Transverse colon (tissue), 4 donors: ENCODE measurements around the gene TAAR8. TPM values are rescaled to one million over a fixed set of nuclear protein-coding genes. Genes with fewer than 3 reads are reported as not detected.
"Not testable (repeated sequence)": the region's sequence is repeated elsewhere in the genome, so short reads cannot be mapped to it uniquely, and the experiment has no call there.

Experiments used
- DNase-seq: peaks from one replicate; pipeline ENCODE4 v3.0.0-alpha.2; 2019
- H3K27ac ChIP-seq, 4 donors: fragments of 200-600 bp; sonication (generic); 2 replicates each; pipeline ENCODE4 v1.5.1; 2016 to 2018; ENCODE audit warnings: inconsistent platforms in 4 of 4
- H3K27me3 ChIP-seq: fragments of 200-600 bp; sonication (generic); 2 replicates; pipeline ENCODE4 v1.5.1; 2017; ENCODE audit warnings: inconsistent platforms
- H3K36me3 ChIP-seq, 4 donors: fragments of 200-600 bp; sonication (generic); 2 replicates each; pipeline ENCODE4 v1.5.1; 2017 to 2019; ENCODE audit warnings: inconsistent platforms in 4 of 4
- H3K4me1 ChIP-seq, 4 donors: fragments of 200-600 bp; sonication (generic); 2 replicates each; pipeline ENCODE4 v1.5.1; 2017 to 2020; ENCODE audit warnings: inconsistent platforms in 4 of 4
- H3K4me3 ChIP-seq, 4 donors: fragments of 200-600 bp; sonication (generic); 1 replicate in 1 of 4; 2 replicates in 3 of 4; pipeline versions ENCODE4 v1.5.1 to v1.6.1; 2017 to 2019; ENCODE audit warnings: inconsistent platforms in 4 of 4
- H3K9me3 ChIP-seq, 2 donors: fragments of 200-600 bp; sonication (generic); 2 replicates each; pipeline ENCODE4 v1.5.1; 2017 to 2019; ENCODE audit warnings: inconsistent platforms in 2 of 2
- EP300 ChIP-seq: sonication (generic); formaldehyde crosslinking; IDR thresholded peaks from one replicate; pipeline ENCODE4 v1.6.1; 2017; ENCODE audit warnings: antibody characterized with exemption, low read depth
- POLR2A ChIP-seq: fragments of 450-650 bp; IDR thresholded peaks from one replicate; pipeline ENCODE4 v1.6.1; 2016; ENCODE audit warnings: antibody characterized with exemption, mild to moderate bottlenecking, moderate library complexity
- POLR2AphosphoS5 ChIP-seq, 3 donors: sonication (generic); formaldehyde crosslinking; IDR thresholded peaks; one replicate each; pipeline ENCODE4 v1.6.1; 2016; ENCODE audit warnings: antibody characterized with exemption in 3 of 3
- WGBS, 2 donors: methylation state at CpG; one replicate each; pipeline ENCODE4 v1.1.5; 2018; ENCODE audit warnings: low coverage in 1 of 2; 5-methylcytosine and 5-hydroxymethylcytosine counted together
- in situ Hi-C, 4 donors: fragments of 200-750 bp; cut with MboI; loops; one replicate each; pipeline versions ENCODE4 v1.15.0 to v1.15.1; 2017; ENCODE audit warnings: low sequenced_read_pairs in 3 of 4, low pct_ligation_motif_present in 1 of 4, low pct_unique_long_range_greater_than_20kb in 1 of 4
- intact Hi-C: fragments of 100-400 bp; cut with DNase I; formaldehyde crosslinking; loops from one replicate; pipeline ENCODE4 v1.15.1; 2023; ENCODE audit warnings: low total_unique reads
- total RNA-seq, 4 donors: library from RNA; depleted of rRNA; stranded (reverse); fragments of >200 nt; gene quantifications; one replicate each; pipeline ENCODE4 v1.1.0, GENCODE V29; 2016
- TF ChIP-seq, protein P1 (sequence below), 5 experiments: fragments of 200-600 bp in 3 of 5; fragments of 450-650 bp in 2 of 5; sonication (generic) in 3 of 5; IDR thresholded peaks; 1 replicate in 2 of 5; 2 replicates in 3 of 5; pipeline ENCODE4 v1.5.1; 2016 to 2017; ENCODE audit warnings: antibody characterized with exemption in 5 of 5, inconsistent platforms in 3 of 5, mild to moderate bottlenecking in 2 of 5, moderate library complexity in 1 of 5

Gene TAAR8
- total RNA-seq, 4 donors from 2014 or later, result not detected

DNA sequence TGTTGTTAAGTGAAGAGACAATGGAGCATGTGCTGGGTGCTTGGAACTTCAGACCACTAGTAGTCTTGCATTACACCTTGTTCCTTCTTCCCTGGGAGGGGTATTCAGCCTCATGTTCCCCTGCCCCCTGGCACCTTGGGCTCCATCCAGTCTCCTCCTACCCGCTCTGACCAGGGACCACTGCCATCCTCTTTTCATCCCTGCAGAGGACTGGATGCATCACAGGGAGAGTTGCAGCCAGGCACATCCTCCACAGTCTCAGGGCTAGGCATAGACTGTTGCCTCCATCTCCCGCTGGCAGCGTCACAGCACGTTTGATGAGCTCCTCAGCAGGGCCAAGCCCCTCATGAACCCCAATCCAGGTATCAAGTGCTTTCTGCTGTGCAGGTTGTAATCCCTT lies 1.3 kb upstream of the TAAR8 start:
- WGBS, 2 donors, result 90% methylated on average over 4 of the region's 4 CpGs; no CpG with 5 or more reads in 1 of the 2 donors
- Histone ChIP-seq H3K9me3 (no peaks in the 10 kb centered on the region), H3K4me3 (no peak overlapping the region), H3K27me3 (no peaks in the 10 kb centered on the region), H3K36me3 (no peaks in the 10 kb centered on the region), H3K4me1 (no peaks in the 10 kb centered on the region), H3K27ac (no peak overlapping the region)
- in situ Hi-C loops, result no loop called here
- TF ChIP-seq POLR2AphosphoS5 (IDR thresholded peaks at IDR 0.05) (no peak), POLR2A (no peak), EP300 (no peak)
- TF ChIP-seq, protein P1, sequence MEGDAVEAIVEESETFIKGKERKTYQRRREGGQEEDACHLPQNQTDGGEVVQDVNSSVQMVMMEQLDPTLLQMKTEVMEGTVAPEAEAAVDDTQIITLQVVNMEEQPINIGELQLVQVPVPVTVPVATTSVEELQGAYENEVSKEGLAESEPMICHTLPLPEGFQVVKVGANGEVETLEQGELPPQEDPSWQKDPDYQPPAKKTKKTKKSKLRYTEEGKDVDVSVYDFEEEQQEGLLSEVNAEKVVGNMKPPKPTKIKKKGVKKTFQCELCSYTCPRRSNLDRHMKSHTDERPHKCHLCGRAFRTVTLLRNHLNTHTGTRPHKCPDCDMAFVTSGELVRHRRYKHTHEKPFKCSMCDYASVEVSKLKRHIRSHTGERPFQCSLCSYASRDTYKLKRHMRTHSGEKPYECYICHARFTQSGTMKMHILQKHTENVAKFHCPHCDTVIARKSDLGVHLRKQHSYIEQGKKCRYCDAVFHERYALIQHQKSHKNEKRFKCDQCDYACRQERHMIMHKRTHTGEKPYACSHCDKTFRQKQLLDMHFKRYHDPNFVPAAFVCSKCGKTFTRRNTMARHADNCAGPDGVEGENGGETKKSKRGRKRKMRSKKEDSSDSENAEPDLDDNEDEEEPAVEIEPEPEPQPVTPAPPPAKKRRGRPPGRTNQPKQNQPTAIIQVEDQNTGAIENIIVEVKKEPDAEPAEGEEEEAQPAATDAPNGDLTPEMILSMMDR (IDR thresholded peaks at IDR 0.05), result no peak
- intact Hi-C loops, result no loop called here
- no peak for DNase-seq

DNA sequence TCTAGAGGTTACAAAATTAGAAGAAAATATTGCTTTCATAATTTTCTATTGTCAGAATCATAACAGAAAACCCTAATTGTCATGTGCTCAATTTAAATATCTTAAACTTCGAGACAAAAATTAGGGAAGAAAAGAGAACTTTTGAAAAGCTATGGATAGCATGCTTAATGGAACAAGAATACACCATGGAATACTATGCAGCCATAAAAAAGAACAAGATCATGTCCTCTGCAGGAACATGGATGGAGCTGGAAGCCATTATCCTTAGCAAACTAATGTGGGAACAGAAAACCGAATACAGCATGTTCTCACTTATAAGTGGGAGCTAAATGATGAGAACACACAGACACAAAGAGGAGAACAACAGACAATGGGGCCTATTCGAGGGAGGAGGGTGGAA lies 7.6 kb downstream of the TAAR8 start:
- in situ Hi-C loops, H3K4me3 ChIP-seq: not testable (repeated sequence)

DNA sequence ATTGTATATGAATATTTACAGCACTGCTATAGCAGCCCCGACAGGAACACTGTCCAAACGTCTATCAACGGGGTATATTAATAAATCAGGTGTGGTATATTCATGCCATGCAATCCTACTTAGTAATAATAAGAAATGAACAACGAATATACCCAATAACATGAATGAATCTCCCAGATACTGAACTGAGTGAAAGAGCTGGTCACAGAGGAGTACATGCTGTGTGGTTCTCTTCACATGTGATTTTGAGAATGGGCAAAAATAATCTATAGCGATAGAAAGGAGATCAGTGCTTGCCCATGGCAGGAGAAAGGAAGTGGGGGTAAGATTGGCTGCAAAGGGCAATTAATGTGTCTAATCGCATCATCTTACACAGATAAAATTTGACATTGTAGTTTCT lies 13.9 kb downstream of the TAAR8 start:
- no peak for DNase-seq
- H3K4me1 ChIP-seq, result no peaks in the 10 kb centered on the region
- 71 to 79% methylated on average over 6 of the region's 6 CpGs for WGBS, 2 donors
- no peaks in the 10 kb centered on the region for H3K9me3 ChIP-seq
- no peak overlapping the region for H3K4me3 ChIP-seq
- TF ChIP-seq, protein P1 (IDR thresholded peaks at IDR 0.05), result no peak
- TF ChIP-seq EP300 (no peak), POLR2AphosphoS5 (IDR thresholded peaks at IDR 0.05) (no peak), POLR2A (no peak)
- H3K36me3 ChIP-seq, result no peaks in the 10 kb centered on the region
- H3K27me3 ChIP-seq, result peaks cover 12% of the 10 kb centered on the region
- in situ Hi-C loops, result no loop called here
- H3K27ac ChIP-seq, result no peak overlapping the region
- intact Hi-C loops, result no loop called here

More for the DNA sequence above, 7.6 kb downstream of the TAAR8 start:
- H3K36me3 ChIP-seq, H3K27me3 ChIP-seq, H3K4me1 ChIP-seq, intact Hi-C loops, H3K9me3 ChIP-seq, DNase-seq, H3K27ac ChIP-seq: not testable (repeated sequence)
- WGBS, 2 donors, result 47 to 63% methylated on average over 2 to 3 of the region's 3 CpGs

DNA sequence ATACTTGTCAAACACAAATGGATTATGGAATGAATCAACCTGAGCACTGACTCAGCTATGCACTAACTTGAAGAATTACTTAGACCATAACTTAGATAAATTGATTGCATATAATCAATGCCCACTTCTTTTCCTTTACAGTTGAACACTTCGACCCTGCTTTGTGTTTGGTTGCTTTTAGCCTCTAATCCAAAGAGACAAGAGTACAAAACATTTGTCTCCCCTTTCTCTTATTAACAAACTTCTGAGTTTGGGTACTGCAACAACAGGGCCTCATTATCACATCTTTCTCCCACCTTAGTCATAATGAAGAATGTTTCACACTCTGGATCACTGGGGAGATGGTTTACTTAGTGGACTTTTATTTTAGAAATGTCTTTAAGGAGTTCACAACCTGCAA lies 15.1 kb downstream of the TAAR8 start:
- H3K27me3 ChIP-seq, result peaks cover 8% of the 10 kb centered on the region
- WGBS, 2 donors, result 62 to 70% methylated on average over 1 of the region's 1 CpG
- DNase-seq, result no peak
- in situ Hi-C loops, result no loop called here
- H3K9me3 ChIP-seq, result no peaks in the 10 kb centered on the region
- no peaks in the 10 kb centered on the region for H3K4me1 ChIP-seq
- TF ChIP-seq POLR2AphosphoS5 (IDR thresholded peaks at IDR 0.05) (no peak), EP300 (no peak), POLR2A (no peak)
- TF ChIP-seq, protein P1 (IDR thresholded peaks at IDR 0.05), result no peak
- H3K4me3 ChIP-seq, result no peak overlapping the region
- H3K36me3 ChIP-seq, result no peaks in the 10 kb centered on the region
- no peak overlapping the region for H3K27ac ChIP-seq
- intact Hi-C loops, result no loop called here

DNA sequence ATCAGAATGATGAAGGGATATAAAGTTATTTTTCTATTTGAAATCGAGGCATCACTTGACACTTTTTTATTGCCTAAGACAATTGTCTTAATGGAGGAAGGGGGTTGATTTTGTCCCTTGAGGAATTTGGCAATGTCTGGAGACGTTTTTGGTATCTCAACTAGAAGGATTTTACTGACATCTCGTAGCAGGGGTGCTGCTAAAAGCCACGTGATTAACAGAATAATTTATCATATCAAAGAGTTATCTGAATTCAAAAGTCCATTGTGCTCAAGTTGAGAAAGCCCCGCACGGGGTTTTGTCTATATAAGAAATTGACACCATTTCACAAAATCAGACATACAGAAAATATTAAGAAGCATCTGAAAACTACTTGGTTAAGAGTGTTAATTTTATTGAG lies 16.1 kb downstream of the TAAR8 start:
- peaks cover 7% of the 10 kb centered on the region for H3K27me3 ChIP-seq
- no peaks in the 10 kb centered on the region for H3K9me3 ChIP-seq
- no peak for DNase-seq
- no peaks in the 10 kb centered on the region for H3K36me3 ChIP-seq
- 50 to 59% methylated on average over 6 of the region's 6 CpGs for WGBS, 2 donors
- in situ Hi-C loops (no loop called here), intact Hi-C loops (no loop called here)
- TF ChIP-seq POLR2A, result no peak
- no peak for TF ChIP-seq EP300
- no peak for TF ChIP-seq POLR2AphosphoS5 (IDR thresholded peaks at IDR 0.05)
- TF ChIP-seq, protein P1 (IDR thresholded peaks at IDR 0.05), result no peak
- H3K27ac ChIP-seq, result no peak overlapping the region
- H3K4me3 ChIP-seq, result no peak overlapping the region
- H3K4me1 ChIP-seq, result no peaks in the 10 kb centered on the region
